ENCODE results near the gene ARHGAP1.
"Not testable (repeated sequence)": the region's sequence is repeated elsewhere in the genome, so short reads cannot be mapped to it uniquely, and the experiment has no call there.

Gene ARHGAP1

GRCh38 chr11:46725338-46726205, 25.2 kb upstream of the ARHGAP1 start:
- DNase-seq (ENCODE audit: insufficient read length, low spot score) (no peak), FAIRE-seq (no peak)
- no peak for TF ChIP-seq POU2F2 (IDR thresholded peaks at IDR 0.05; ENCODE audit: low read depth, low read length)
- no peak for TF ChIP-seq PAX5 (IDR thresholded peaks at IDR 0.05; ENCODE audit: insufficient read depth, low read length, severe bottlenecking)
- TF ChIP-seq TAF1 (IDR thresholded peaks at IDR 0.05; ENCODE audit: low read depth, low read length), result no peak
- TF ChIP-seq POLR2AphosphoS5 (IDR thresholded peaks at IDR 0.05; ENCODE audit: low read depth, low read length), result no peak
- no peak for TF ChIP-seq SPI1 (IDR thresholded peaks at IDR 0.05; ENCODE audit: low read depth, low read length)
- no peak for TF ChIP-seq POLR2A (IDR thresholded peaks at IDR 0.05; ENCODE audit: low read depth, low read length)

GRCh38 chr11:46724088-46724487, 23.7 kb upstream of the ARHGAP1 start:
- no peak for TF ChIP-seq POU2F2 (IDR thresholded peaks at IDR 0.05; ENCODE audit: low read depth, low read length)
- TF ChIP-seq POLR2AphosphoS5 (IDR thresholded peaks at IDR 0.05; ENCODE audit: low read depth, low read length), result no peak
- TF ChIP-seq PAX5 (IDR thresholded peaks at IDR 0.05; ENCODE audit: insufficient read depth, low read length, severe bottlenecking), result no peak
- no peak for TF ChIP-seq SPI1 (IDR thresholded peaks at IDR 0.05; ENCODE audit: low read depth, low read length)
- TF ChIP-seq POLR2A (IDR thresholded peaks at IDR 0.05; ENCODE audit: low read depth, low read length), result no peak
- no peak for TF ChIP-seq TAF1 (IDR thresholded peaks at IDR 0.05; ENCODE audit: low read depth, low read length)
- DNase-seq (ENCODE audit: insufficient read length, low spot score) (no peak), FAIRE-seq (no peak)

- TF ChIP-seq PAX5 (IDR thresholded peaks at IDR 0.05; ENCODE audit: insufficient read depth, low read length, severe bottlenecking), result no peak
- FAIRE-seq, result no peak
Observed at GRCh38 chr11:46723359-46723680, 22.9 kb upstream of the ARHGAP1 start.

GRCh38 chr11:46722566-46723358, 22.3 kb upstream of the ARHGAP1 start:
- FAIRE-seq, result no peak
- TF ChIP-seq PAX5 (IDR thresholded peaks at IDR 0.05; ENCODE audit: insufficient read depth, low read length, severe bottlenecking) (no peak), POLR2AphosphoS5 (IDR thresholded peaks at IDR 0.05; ENCODE audit: low read depth, low read length) (no peak), POLR2A (IDR thresholded peaks at IDR 0.05; ENCODE audit: low read depth, low read length) (no peak), TAF1 (IDR thresholded peaks at IDR 0.05; ENCODE audit: low read depth, low read length) (no peak), POU2F2 (IDR thresholded peaks at IDR 0.05; ENCODE audit: low read depth, low read length) (no peak)
- no peak for DNase-seq (ENCODE audit: insufficient read length, low spot score)

More at GRCh38 chr11:46723359-46723680, 22.9 kb upstream of the ARHGAP1 start:
- DNase-seq (ENCODE audit: insufficient read length, low spot score), result no peak

GRCh38 chr11:46721286-46721685, 20.9 kb upstream of the ARHGAP1 start:
- DNase-seq (ENCODE audit: insufficient read length, low spot score), result no peak
- TF ChIP-seq POLR2AphosphoS5 (IDR thresholded peaks at IDR 0.05; ENCODE audit: low read depth, low read length), result no peak
- TF ChIP-seq POLR2A (IDR thresholded peaks at IDR 0.05; ENCODE audit: low read depth, low read length), result no peak
- TF ChIP-seq SPI1 (IDR thresholded peaks at IDR 0.05; ENCODE audit: low read depth, low read length), result no peak
- FAIRE-seq, result no peak

GRCh38 chr11:46719543-46720218, 19.3 kb upstream of the ARHGAP1 start:
- TF ChIP-seq TAF1 (IDR thresholded peaks at IDR 0.05; ENCODE audit: low read depth, low read length) (no peak), POU2F2 (IDR thresholded peaks at IDR 0.05; ENCODE audit: low read depth, low read length) (no peak), POLR2AphosphoS5 (IDR thresholded peaks at IDR 0.05; ENCODE audit: low read depth, low read length) (no peak), SPI1 (IDR thresholded peaks at IDR 0.05; ENCODE audit: low read depth, low read length) (no peak), POLR2A (IDR thresholded peaks at IDR 0.05; ENCODE audit: low read depth, low read length) (no peak), PAX5 (IDR thresholded peaks at IDR 0.05; ENCODE audit: insufficient read depth, low read length, severe bottlenecking) (no peak)
- no peak for DNase-seq (ENCODE audit: insufficient read length, low spot score)
- FAIRE-seq, result no peak

- no peak for FAIRE-seq
- TF ChIP-seq POU2F2 (IDR thresholded peaks at IDR 0.05; ENCODE audit: low read depth, low read length) (no peak), TAF1 (IDR thresholded peaks at IDR 0.05; ENCODE audit: low read depth, low read length) (no peak), POLR2AphosphoS5 (IDR thresholded peaks at IDR 0.05; ENCODE audit: low read depth, low read length) (no peak), PAX5 (IDR thresholded peaks at IDR 0.05; ENCODE audit: insufficient read depth, low read length, severe bottlenecking) (no peak), SPI1 (IDR thresholded peaks at IDR 0.05; ENCODE audit: low read depth, low read length) (no peak), POLR2A (IDR thresholded peaks at IDR 0.05; ENCODE audit: low read depth, low read length) (no peak)
- no peak for DNase-seq (ENCODE audit: insufficient read length, low spot score)
Observed at GRCh38 chr11:46719048-46719542, 18.7 kb upstream of the ARHGAP1 start, which contains the start of gene F2. Gene F2 (plus strand): TSS chr11:46719213. CDS start chr11:46719236, 23 bp downstream.

- DNase-seq (ENCODE audit: insufficient read length, low spot score) (no peak), FAIRE-seq (no peak)
- no peak for TF ChIP-seq POU2F2 (IDR thresholded peaks at IDR 0.05; ENCODE audit: low read depth, low read length)
- TF ChIP-seq POLR2A (IDR thresholded peaks at IDR 0.05; ENCODE audit: low read depth, low read length), result no peak
- no peak for TF ChIP-seq SPI1 (IDR thresholded peaks at IDR 0.05; ENCODE audit: low read depth, low read length)
- TF ChIP-seq POLR2AphosphoS5 (IDR thresholded peaks at IDR 0.05; ENCODE audit: low read depth, low read length), result no peak
- TF ChIP-seq TAF1 (IDR thresholded peaks at IDR 0.05; ENCODE audit: low read depth, low read length), result no peak
- no peak for TF ChIP-seq PAX5 (IDR thresholded peaks at IDR 0.05; ENCODE audit: insufficient read depth, low read length, severe bottlenecking)
Observed at GRCh38 chr11:46718155-46719019, 18.0 kb upstream of the ARHGAP1 start.

GRCh38 chr11:46717825-46718154, 17.4 kb upstream of the ARHGAP1 start:
- not testable (repeated sequence) for DNase-seq (ENCODE audit: insufficient read length, low spot score); FAIRE-seq

Measured in GM12891 (cell line).